ENCODE measurements around the gene RHOBTB3. TPM values are rescaled to one million over a fixed set of nuclear protein-coding genes. Genes with fewer than 3 reads are reported as not detected.

The RHOBTB3 gene
- total RNA-seq, 2 experiments from 2014 or later, result 0.06 to 0.61 TPM

DNA sequence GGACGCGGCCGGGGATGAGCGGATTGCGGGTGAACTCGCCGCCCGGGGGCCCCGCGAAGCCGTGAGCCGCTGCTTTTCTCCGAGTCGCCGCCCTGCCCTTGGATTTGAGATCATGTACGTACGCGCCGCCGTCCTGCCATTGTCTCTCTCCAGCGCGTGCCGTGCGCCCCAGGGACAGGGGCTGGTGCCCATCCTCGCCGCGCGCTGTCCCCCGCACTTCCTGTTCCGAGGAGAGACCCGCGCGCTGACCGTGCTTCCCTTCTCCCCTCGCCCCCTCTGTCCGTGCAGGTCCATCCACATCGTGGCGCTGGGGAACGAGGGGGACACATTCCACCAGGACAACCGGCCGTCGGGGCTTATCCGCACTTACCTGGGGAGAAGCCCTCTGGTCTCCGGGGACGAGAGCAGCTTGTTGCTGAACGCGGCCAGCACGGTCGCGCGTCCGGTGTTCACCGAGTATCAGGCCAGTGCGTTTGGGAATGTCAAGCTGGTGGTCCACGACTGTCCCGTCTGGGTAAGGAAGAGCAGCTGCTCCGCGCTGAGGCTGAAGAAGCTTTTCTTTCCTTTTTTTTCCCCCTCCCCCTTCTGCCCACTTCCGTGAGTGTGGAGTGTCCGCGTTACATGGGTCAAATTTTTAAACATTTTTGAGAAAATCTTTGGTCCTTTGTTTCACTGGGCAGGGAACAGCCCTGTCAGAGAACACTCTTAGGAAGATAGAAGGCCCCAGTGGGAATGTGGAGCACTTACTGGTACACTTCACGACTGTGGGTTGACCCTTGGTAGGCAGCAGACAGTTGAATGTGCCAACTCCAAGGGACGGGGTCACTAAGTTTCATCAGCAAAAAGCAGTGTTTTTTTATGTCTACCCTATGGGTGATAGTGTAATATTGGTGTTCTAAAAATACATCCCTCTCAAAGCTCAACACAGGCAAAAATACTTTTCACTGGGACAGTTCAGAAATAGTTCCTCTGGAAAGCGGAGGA lies 727 bp downstream of the RHOBTB3 start:
- Mint-ChIP-seq H3K36me3 (peaks cover 2% of the 10 kb centered on the region), H3K4me1 (peaks cover 25% of the 10 kb centered on the region), H3K9me3 (no peaks in the 10 kb centered on the region), H3K4me3 (peak overlapping the region; percentile 80), H3K27me3 (peaks cover 64% of the 10 kb centered on the region), H3K27ac (no peak overlapping the region)
- DNase-seq, result peak; percentile 57
- POLR2A ChIA-PET, result interaction anchor here (0.6 kb wide), 1 partner anchor 103 kb away, joined by 5 read pairs; no protein-coding TSS in a partner anchor
- peak; percentile 59 for ATAC-seq (ENCODE audit: low read depth)

DNA sequence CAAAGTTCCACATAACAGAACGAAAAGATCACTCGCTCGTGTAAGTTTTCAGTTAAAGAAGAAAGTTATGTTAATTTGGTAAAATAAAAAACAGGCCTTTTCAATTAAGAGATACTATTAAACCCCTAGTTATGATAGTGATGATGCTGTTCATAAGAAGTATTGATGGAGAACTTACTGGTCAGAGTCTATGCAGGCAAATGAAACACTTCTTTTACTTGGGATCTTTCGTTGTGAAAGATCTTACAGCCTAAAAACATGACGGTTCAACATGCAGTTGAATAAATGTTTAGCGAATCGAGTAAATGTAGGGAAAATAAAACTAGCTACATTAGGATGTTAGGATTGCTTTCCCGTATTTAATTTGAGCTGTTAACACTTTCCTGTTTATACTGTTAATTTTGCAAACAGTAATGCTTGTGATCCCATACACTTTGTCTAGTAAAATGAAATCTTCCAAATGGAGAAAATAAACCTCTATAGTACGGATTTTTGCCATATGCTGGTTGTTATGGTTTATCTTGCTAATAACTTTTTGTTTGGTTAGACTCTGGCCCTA lies 2.0 kb downstream of the RHOBTB3 start:
- POLR2A ChIA-PET, result no interaction called here
- H3K27ac Mint-ChIP-seq, result no peak overlapping the region
- peaks cover 68% of the 10 kb centered on the region for H3K27me3 Mint-ChIP-seq
- no peak overlapping the region for H3K4me3 Mint-ChIP-seq
- H3K36me3 Mint-ChIP-seq, result peaks cover 2% of the 10 kb centered on the region
- ATAC-seq (ENCODE audit: low read depth) (no peak), DNase-seq (no peak)
- H3K4me1 Mint-ChIP-seq, result peaks cover 21% of the 10 kb centered on the region
- no peaks in the 10 kb centered on the region for H3K9me3 Mint-ChIP-seq

GRCh38 chr5:95734187-95734586 lies 3.1 kb downstream of the RHOBTB3 start:
- POLR2A ChIA-PET, result no interaction called here
- Mint-ChIP-seq H3K4me1 (peaks cover 16% of the 10 kb centered on the region), H3K36me3 (peaks cover 2% of the 10 kb centered on the region)

GRCh38 chr5:95734906-95735305 lies 3.8 kb downstream of the RHOBTB3 start:
- Mint-ChIP-seq H3K36me3 (no peaks in the 10 kb centered on the region), H3K4me3 (no peak overlapping the region), H3K9me3 (no peaks in the 10 kb centered on the region), H3K27me3 (peaks cover 62% of the 10 kb centered on the region), H3K4me1 (peaks cover 14% of the 10 kb centered on the region), H3K27ac (no peak overlapping the region)
- POLR2A ChIA-PET, result no interaction called here
- no peak for DNase-seq
- no peak for ATAC-seq (ENCODE audit: low read depth)

More at GRCh38 chr5:95734187-95734586, 3.1 kb downstream of the RHOBTB3 start:
- no peak for DNase-seq
- no peaks in the 10 kb centered on the region for H3K9me3 Mint-ChIP-seq
- ATAC-seq (ENCODE audit: low read depth), result no peak
- H3K4me3 Mint-ChIP-seq, result no peak overlapping the region
- H3K27me3 Mint-ChIP-seq, result peaks cover 68% of the 10 kb centered on the region
- no peak overlapping the region for H3K27ac Mint-ChIP-seq

GRCh38 chr5:95735406-95735805 lies 4.3 kb downstream of the RHOBTB3 start:
- H3K36me3 Mint-ChIP-seq, result no peaks in the 10 kb centered on the region
- no peak overlapping the region for H3K27ac Mint-ChIP-seq
- H3K27me3 Mint-ChIP-seq, result peaks cover 57% of the 10 kb centered on the region
- no peak overlapping the region for H3K4me3 Mint-ChIP-seq
- ATAC-seq (ENCODE audit: low read depth) (no peak), DNase-seq (no peak)
- no peaks in the 10 kb centered on the region for H3K9me3 Mint-ChIP-seq
- H3K4me1 Mint-ChIP-seq, result peaks cover 10% of the 10 kb centered on the region
- POLR2A ChIA-PET, result no interaction called here

DNA sequence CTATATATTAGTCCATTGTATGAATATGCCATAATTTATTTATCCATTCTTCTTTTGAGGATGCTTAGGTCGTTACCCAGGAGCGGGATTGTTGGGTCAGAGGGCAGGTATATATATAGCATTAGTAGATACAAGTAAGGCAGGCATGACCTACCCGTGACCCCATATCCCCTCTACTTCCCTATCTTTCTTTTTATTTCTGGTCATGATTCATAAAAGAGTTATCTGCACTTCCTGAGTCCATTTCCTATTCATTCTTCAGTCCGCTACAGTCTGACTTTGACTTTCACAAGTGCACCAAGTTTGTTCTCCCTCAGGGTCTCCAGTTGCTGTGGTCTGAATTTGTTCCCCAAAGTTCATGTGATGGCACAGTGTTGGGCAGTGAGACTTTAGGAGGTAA lies 6.9 kb downstream of the RHOBTB3 start:
- H3K27ac Mint-ChIP-seq, result no peak overlapping the region
- H3K27me3 Mint-ChIP-seq, result peaks cover 36% of the 10 kb centered on the region
- no peaks in the 10 kb centered on the region for H3K4me1 Mint-ChIP-seq
- no peak overlapping the region for H3K4me3 Mint-ChIP-seq
- H3K36me3 Mint-ChIP-seq, result no peaks in the 10 kb centered on the region
- DNase-seq (no peak), ATAC-seq (ENCODE audit: low read depth) (no peak)
- no peaks in the 10 kb centered on the region for H3K9me3 Mint-ChIP-seq
- POLR2A ChIA-PET, result no interaction called here

- POLR2A ChIA-PET, result no interaction called here
- Mint-ChIP-seq H3K27me3 (peaks cover 30% of the 10 kb centered on the region), H3K36me3 (no peaks in the 10 kb centered on the region), H3K4me3 (no peak overlapping the region), H3K4me1 (no peaks in the 10 kb centered on the region), H3K27ac (no peak overlapping the region), H3K9me3 (no peaks in the 10 kb centered on the region)
- DNase-seq, result no peak
- ATAC-seq (ENCODE audit: low read depth), result no peak
These were observed 7.7 kb downstream of the RHOBTB3 start for GRCh38 chr5:95738834-95739233.

DNA sequence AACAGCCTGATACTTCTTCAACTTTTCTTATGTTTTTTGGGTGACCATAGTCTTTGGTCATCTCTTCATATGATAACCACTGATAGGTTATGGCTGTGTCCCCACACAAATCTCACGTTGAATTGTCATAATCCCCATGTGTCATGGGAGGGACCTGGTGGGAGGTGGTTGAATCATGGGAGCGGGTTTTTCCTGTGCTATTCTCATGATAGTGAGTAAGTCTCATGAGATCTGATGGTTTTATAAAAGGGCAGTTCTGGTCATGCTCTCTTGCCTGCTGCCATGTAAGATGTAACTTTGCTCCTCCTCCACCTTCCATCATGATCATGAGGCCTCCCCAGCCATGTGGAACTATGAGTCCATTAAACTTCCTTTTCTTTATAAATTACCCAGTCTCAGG lies 8.7 kb downstream of the RHOBTB3 start:
- H3K9me3 Mint-ChIP-seq, result no peaks in the 10 kb centered on the region
- POLR2A ChIA-PET, result no interaction called here
- no peak for DNase-seq
- no peak for ATAC-seq (ENCODE audit: low read depth)
- H3K27me3 Mint-ChIP-seq, result peaks cover 23% of the 10 kb centered on the region
- no peaks in the 10 kb centered on the region for H3K4me1 Mint-ChIP-seq
- H3K4me3 Mint-ChIP-seq, result no peak overlapping the region
- H3K36me3 Mint-ChIP-seq, result no peaks in the 10 kb centered on the region
- H3K27ac Mint-ChIP-seq, result no peak overlapping the region

DNA sequence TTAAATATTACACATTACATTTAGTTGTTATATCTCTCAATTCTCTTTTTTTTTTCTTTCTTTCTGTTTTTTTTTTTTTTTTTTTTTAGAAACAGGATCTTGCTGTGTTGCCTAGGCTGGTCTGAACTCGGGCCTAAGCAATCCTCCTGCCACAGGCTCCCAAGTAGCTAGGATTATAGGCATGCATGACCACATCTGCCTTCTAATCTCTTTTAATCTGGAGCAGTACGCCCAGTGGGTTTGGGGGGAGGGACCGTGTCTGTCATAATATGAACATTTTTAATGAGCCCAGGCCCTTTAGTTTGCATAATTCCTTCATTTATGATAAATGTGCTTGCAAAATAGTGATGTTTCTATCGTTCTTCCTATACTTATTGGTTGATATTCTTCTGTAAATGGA lies 10.3 kb downstream of the RHOBTB3 start:
- POLR2A ChIA-PET, result no interaction called here
- Mint-ChIP-seq H3K27ac (no peak overlapping the region), H3K4me3 (no peak overlapping the region), H3K4me1 (no peaks in the 10 kb centered on the region), H3K9me3 (no peaks in the 10 kb centered on the region), H3K27me3 (peaks cover 10% of the 10 kb centered on the region), H3K36me3 (no peaks in the 10 kb centered on the region)
- DNase-seq, result no peak
- ATAC-seq (ENCODE audit: low read depth), result no peak

DNA sequence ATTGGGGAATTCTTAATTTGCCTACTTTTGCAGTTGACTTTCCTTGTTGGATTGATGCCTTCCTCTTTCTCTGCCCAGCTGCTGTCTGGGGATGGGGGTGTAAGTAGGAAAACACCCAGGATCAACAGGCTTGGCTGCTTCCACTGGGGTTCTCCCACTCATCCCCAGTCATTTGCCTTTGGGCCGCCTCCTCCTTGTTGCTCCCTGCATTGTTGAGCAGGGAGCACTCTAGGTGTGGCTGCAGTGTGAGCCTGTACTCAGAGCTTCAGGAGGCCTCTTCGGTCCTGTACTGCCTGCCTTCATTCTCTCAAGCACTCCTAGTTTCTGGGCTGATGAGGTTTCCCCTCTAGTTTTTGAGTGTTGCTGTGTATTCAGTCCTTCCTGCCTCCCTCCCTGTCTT lies 12.1 kb downstream of the RHOBTB3 start:
- Mint-ChIP-seq H3K36me3 (peaks cover 2% of the 10 kb centered on the region), H3K4me1 (peaks cover 3% of the 10 kb centered on the region), H3K4me3 (no peak overlapping the region), H3K27me3 (peaks cover 6% of the 10 kb centered on the region), H3K27ac (no peak overlapping the region), H3K9me3 (no peaks in the 10 kb centered on the region)
- no peak for ATAC-seq (ENCODE audit: low read depth)
- POLR2A ChIA-PET, result no interaction called here
- no peak for DNase-seq

GRCh38 chr5:95743877-95744276 lies 12.7 kb downstream of the RHOBTB3 start:
- Mint-ChIP-seq H3K4me1 (peaks cover 3% of the 10 kb centered on the region), H3K4me3 (no peak overlapping the region), H3K27me3 (peaks cover 6% of the 10 kb centered on the region), H3K36me3 (peaks cover 2% of the 10 kb centered on the region), H3K9me3 (no peaks in the 10 kb centered on the region), H3K27ac (no peak overlapping the region)
- POLR2A ChIA-PET, result no interaction called here
- no peak for ATAC-seq (ENCODE audit: low read depth)
- no peak for DNase-seq

GRCh38 chr5:95746194-95746593 lies 15.1 kb downstream of the RHOBTB3 start:
- ATAC-seq (ENCODE audit: low read depth) (no peak), DNase-seq (no peak)
- Mint-ChIP-seq H3K27ac (no peak overlapping the region), H3K9me3 (no peaks in the 10 kb centered on the region), H3K36me3 (peaks cover 2% of the 10 kb centered on the region), H3K4me3 (no peak overlapping the region), H3K4me1 (peaks cover 3% of the 10 kb centered on the region), H3K27me3 (peaks cover 7% of the 10 kb centered on the region)
- POLR2A ChIA-PET, result no interaction called here

DNA sequence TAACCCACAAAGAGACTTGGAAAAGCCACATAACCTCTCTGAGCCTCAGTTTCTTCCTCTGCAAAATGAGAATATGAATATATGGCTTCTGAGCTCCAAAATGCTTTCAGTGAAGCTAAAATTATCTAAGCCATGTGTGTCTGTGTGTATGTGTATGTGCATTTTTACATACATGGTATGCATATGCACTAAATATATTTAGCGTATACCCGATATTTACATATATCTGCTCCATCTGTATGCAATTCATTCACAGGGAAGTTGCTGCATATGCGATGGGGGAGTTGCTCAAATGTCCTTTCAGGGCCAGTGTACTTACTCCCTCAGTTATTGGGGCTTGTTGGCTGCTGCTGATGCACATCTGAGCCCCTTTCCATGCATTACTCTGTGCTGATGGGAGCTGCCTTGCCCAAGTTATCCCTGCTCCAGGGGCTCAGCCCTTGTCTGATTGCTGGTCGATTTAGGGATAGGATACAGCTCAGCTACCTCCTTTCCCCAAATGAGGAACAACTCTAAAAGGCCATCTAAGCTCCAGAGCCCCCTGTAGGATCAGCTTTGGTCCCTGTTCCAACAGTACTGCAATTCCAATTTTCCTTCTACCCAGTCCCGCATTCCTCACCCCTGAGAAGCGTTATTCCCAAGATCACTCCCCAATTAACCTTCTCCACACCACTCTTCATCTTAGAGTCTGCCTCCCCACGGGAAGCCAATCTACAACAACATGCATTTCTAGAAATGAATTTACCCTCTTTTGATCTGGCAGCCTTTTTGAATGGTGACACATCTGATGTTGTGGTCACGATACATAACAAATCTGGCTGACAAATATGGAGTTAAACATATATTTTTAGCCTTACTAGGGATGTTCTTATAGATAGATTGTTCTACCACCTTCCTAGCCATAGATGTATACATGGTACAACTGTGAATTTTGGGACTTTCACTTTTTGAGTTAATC lies 15.9 kb downstream of the RHOBTB3 start:
- POLR2A ChIA-PET, result no interaction called here
- no peak overlapping the region for H3K4me3 Mint-ChIP-seq
- DNase-seq (no peak), ATAC-seq (ENCODE audit: low read depth) (no peak)
- peaks cover 2% of the 10 kb centered on the region for H3K36me3 Mint-ChIP-seq
- H3K27ac Mint-ChIP-seq, result no peak overlapping the region
- peaks cover 7% of the 10 kb centered on the region for H3K27me3 Mint-ChIP-seq
- H3K9me3 Mint-ChIP-seq, result no peaks in the 10 kb centered on the region
- H3K4me1 Mint-ChIP-seq, result peaks cover 3% of the 10 kb centered on the region
